GM12865 (cell line): ENCODE measurements around the gene PFKFB2.

ENCODE experiments used
- DNase-seq: peaks from one replicate; pipeline ENCODE4 v3.0.0; 2010; ENCODE audit warnings: low read depth
- H3K4me3 ChIP-seq: 2 replicates; pipeline ENCODE4 v1.5.1; 2011; ENCODE audit warnings: mild to moderate bottlenecking, low read depth, low read length, control low read depth
- TF ChIP-seq, protein P1 (sequence below): IDR thresholded peaks from 2 replicates; pipeline ENCODE4 v1.5.1; 2011; ENCODE audit warnings: low read length, control low read depth, low read depth, inconsistent platforms; ENCODE audit not compliant: insufficient read depth; ENCODE audit errors: missing control alignments

The PFKFB2 gene

DNA sequence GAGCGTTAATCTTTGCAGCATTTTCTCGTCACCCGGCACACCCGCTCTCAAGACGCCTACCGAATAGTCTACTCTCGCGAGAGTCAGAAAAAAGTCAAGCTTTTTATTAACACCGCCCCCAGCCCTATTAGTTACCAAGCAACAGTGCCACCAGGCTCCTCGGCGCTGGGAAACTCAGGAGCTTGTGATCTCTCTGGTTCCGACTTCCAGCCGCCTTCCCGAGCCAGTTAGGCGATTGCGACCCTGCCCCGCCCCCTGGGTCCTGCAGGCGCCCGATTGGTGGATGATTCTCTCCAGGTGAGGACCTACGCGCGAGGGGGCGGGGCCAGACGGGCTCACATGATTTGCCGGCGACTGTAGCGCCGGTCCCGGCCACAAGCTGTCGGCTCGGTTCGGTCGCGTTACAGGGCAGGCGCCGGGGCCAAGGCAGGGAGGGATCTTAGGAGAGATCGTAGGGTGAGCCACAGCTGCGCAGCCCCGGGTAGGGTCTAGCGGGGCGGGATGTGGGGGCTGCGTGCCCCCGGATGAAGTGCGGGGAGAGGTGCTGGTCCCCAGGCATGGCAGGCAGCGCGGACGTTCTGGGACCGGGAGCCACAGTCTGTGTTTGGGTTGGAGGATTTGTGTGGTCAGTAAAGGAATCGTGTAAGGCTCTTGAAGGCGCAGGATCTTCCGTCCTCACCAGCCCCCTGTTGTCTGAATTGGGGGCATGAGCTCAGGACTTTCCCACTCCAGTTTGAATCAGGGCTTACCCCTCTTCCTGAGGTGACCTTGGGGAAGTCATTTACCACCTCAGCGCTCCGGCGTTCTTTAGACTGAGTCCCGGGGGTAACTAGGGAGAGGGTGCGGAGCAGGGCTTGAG is at the start of gene PFKFB2:
TSS of gene PFKFB2 (plus strand) at position 365 of the 859 bp plus-strand sequence. CDS start 1,443 bp downstream, outside the sequence.
- H3K4me3 ChIP-seq = peak within 1 kb of the TSS; percentile 80
- TF ChIP-seq, protein P1, sequence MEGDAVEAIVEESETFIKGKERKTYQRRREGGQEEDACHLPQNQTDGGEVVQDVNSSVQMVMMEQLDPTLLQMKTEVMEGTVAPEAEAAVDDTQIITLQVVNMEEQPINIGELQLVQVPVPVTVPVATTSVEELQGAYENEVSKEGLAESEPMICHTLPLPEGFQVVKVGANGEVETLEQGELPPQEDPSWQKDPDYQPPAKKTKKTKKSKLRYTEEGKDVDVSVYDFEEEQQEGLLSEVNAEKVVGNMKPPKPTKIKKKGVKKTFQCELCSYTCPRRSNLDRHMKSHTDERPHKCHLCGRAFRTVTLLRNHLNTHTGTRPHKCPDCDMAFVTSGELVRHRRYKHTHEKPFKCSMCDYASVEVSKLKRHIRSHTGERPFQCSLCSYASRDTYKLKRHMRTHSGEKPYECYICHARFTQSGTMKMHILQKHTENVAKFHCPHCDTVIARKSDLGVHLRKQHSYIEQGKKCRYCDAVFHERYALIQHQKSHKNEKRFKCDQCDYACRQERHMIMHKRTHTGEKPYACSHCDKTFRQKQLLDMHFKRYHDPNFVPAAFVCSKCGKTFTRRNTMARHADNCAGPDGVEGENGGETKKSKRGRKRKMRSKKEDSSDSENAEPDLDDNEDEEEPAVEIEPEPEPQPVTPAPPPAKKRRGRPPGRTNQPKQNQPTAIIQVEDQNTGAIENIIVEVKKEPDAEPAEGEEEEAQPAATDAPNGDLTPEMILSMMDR = peak; percentile 6
- peak; percentile 93 for DNase-seq

DNA sequence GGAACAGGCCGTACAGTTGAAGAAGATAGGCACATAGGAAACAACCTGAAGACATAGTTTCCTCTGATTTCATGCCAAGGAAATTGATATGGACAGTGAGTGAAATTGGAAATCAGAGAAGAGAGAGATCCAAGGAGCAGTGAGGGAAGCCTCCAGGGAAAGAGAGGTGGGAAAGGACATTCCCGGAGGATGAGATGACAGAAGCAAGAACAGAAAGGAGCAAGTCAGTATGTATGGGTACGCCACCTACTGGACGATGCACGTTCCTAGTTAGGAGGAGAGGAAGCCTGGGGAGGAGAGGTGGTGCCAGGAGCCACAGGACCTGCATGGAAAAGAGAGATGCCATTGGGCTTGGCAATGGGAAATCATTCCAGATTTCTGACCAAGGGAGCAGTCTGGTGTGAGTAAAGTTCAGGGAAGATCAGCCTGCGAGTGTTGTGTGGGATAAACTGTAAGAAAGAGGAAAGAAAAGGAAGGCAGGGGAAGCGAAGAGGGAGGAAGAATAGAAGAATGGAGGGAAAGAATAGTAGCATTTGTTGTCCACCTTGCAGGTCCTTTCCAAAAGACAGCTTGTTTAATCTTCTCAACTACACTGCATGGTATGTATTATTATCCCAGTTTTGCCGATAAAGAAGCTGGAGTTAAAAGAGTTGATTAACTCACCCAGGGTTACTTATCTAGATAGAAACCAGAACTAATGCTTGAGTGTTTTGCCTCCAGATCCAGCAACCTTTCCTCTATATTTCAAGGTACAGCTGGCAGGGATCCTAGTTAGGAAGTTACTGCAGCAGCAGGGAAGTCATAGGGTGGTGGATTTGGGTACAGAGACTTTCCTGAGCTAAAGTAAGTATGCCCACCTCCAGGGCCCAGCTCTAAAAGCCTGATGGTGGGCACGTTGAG is 47.9 kb upstream of the PFKFB2 start:
- H3K4me3 ChIP-seq = no peak overlapping the region
- TF ChIP-seq, protein P1 = peak; percentile 91
- peak; percentile 55 for DNase-seq

DNA sequence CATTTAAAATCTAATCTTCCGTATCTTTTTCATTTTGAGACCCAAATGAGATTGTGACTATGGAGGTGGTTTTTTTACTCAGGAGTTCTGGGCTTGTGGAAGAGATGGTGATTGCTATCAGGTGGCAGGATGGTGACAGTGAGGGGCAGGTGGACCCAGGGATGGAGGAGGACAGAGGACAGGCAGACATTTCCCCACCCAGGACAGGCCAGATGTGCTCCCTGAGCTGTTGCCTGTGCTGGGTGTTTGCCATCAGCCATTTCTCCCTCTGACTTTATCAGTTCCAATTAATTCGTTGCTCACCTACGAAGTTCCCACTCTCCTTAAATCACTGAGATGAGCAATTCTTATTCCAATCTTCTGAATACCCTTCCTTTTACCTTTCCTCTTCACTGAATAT is 47.0 kb upstream of the PFKFB2 start:
- no peak overlapping the region for H3K4me3 ChIP-seq
- no peak for DNase-seq
- TF ChIP-seq, protein P1 = no peak

DNA sequence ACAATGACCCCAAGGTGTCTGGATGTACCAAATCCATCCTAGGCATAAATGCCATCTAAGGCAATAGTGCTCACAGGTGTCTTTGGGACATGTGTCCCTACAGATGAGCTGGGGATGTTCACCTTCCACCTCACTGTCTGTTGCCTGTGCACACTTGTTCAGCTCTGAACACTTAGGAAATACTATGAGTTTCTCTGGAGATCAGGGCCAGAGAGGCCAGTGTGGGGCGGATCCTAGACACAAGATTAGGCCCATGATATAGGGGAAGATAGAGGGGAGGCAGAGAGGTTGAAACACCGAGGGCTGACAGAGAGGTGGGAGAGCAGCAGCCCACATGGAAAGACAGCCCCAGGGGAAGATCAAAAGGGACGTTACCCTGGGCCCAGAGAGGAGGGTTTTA is 46.2 kb upstream of the PFKFB2 start:
- no peak for DNase-seq
- no peak overlapping the region for H3K4me3 ChIP-seq
- TF ChIP-seq, protein P1 = no peak

DNA sequence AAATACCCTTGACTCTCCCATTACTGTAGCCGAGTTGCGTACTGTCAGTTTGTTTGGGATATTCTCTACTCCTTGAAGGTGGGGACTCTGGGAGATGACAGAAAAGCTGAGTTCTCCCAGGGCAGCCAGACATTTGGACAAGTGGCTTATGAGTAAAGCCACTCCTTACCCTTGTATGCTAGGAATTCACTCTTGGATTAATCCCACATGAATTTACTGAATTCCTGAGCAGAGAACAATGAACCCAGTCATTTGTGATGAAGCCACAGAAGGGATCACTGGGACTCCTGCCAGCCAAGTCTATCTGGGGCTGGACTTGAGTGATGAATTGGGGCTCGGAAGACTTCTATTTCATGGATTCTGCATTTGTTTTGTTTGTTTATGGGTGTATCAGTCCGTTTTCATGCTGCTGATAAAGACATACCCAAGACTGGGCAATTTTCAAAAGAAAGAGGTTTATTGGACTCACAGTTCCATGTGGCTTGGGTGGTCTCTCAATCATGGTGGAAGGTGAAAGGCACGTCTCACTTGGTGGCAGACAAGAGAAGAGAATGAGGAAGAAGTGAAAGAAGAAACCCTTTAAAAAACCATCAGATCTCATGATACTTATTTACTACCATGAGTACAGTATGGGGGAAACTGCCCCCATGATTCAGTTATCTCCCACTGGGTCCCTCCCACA is 45.6 kb upstream of the PFKFB2 start:
- DNase-seq = no peak
- TF ChIP-seq, protein P1 = no peak
- no peak overlapping the region for H3K4me3 ChIP-seq

DNA sequence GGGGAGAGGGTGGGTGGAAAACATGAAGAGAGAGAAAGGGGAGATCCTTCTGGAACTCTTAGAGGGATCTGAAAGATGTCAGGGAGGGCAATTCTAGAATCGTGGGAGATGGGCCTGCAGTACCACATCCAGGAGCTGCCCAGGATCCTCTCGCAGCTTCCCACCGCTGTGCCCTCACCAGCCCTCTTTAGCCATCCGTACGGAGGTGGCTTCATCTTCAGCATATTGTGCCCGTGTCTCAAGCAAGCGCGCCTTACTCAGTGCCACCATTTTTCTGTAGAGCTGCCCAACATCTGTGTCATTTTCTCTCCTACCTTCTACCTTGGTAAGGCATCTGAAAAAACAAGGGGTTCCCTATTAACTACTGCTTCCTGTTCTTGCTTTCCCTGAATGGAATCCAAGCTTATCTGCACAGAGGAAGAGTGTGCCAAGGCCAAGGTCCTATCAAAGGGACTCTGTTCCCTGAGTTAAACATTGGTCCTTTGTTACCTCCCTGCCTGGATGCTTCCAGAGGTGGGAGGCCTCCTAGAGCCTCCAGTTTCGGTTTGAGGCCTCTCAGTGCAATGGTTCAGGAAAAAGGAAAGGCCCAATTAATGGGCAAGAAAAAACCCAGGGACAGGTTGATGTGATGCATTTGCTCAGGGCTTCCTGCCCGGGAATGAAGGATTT is 43.8 kb upstream of the PFKFB2 start:
- TF ChIP-seq, protein P1 = no peak

More for the DNA sequence above, 43.8 kb upstream of the PFKFB2 start:
- H3K4me3 ChIP-seq = no peak overlapping the region
- DNase-seq = no peak
